Naive B cell (primary cell): ENCODE results near the gene KRTAP5-3. TPM values are rescaled to one million over a fixed set of nuclear protein-coding genes. Genes with fewer than 3 reads are reported as not detected.
"Not testable (repeated sequence)": the region's sequence is repeated elsewhere in the genome, so short reads cannot be mapped to it uniquely, and the experiment has no call there.

ENCODE experiments used
- ATAC-seq, 2 donors: fragments of 150-1000 bp; cut with Tn5 transposase; 2 replicates each; pipeline ENCODE4 v1.10.0; 2021; ENCODE audit warnings: low read depth in 2 of 2, mild to moderate bottlenecking in 2 of 2, moderate library complexity in 2 of 2
- DNase-seq: peaks from one replicate; pipeline ENCODE4 v3.0.0; 2022
- H3K27ac Mint-ChIP-seq, 6 donors: one replicate each; pipeline ENCODE4 v1.8.0; 2020 to 2022; ENCODE audit warnings: mild to moderate bottlenecking in 6 of 6, mixed read lengths in 6 of 6, moderate library complexity in 5 of 6, inconsistent platforms in 2 of 6
- H3K27me3 Mint-ChIP-seq, 3 donors: one replicate each; pipeline ENCODE4 v1.8.0; 2021 to 2022; ENCODE audit warnings: mixed read lengths in 3 of 3, mild to moderate bottlenecking in 1 of 3
- H3K36me3 Mint-ChIP-seq, 2 donors: one replicate each; pipeline ENCODE4 v1.8.0; 2020 to 2022; ENCODE audit warnings: mixed read lengths in 2 of 2, inconsistent platforms in 1 of 2, mild to moderate bottlenecking in 1 of 2
- H3K4me1 Mint-ChIP-seq, 3 donors: one replicate each; pipeline ENCODE4 v1.8.0; 2020 to 2022; ENCODE audit warnings: mixed read lengths in 3 of 3, inconsistent platforms in 1 of 3, mild to moderate bottlenecking in 1 of 3, moderate library complexity in 1 of 3
- H3K4me3 Mint-ChIP-seq, 8 donors: one replicate each; pipeline ENCODE4 v1.8.0; 2020 to 2022; ENCODE audit warnings: mild to moderate bottlenecking in 8 of 8, mixed read lengths in 8 of 8, moderate library complexity in 8 of 8, inconsistent platforms in 2 of 8
- H3K9me3 Mint-ChIP-seq, 7 donors: one replicate each; pipeline ENCODE4 v1.8.0; 2020 to 2022; ENCODE audit warnings: mixed read lengths in 7 of 7, mild to moderate bottlenecking in 5 of 7, inconsistent platforms in 2 of 7, moderate library complexity in 1 of 7
- polyA plus RNA-seq, 6 donors: library from polyadenylated mRNA; unstranded; fragments of 300-500 nt; fragmentation: Illumina TruSeq; gene quantifications; one replicate each; pipeline ENCODE4 v1.2.3, GENCODE V29; 2021; ENCODE audit warnings: low read depth in 6 of 6

Gene KRTAP5-3
- polyA plus RNA-seq, 6 donors from 2014 or later, result not detected

DNA sequence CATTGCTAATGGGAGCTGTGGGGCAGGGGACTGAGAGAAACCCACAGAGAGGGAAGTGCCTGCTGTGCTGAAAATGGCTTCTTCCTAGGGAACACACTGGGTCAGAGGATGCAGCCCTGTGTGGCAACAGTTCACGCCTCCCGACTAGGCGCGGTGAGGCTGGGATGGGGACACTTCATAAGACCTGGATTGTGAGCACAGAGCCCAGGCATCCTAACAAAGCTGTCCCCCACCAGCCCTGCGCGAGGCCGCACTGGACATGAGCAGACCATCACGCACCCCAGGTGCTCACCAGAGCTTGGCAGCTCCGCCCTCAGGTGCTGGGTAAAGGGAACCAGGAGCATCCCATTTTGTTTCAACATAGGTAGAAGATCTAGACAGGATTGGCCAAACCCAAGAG lies 15.5 kb upstream of the KRTAP5-3 start:
- peaks cover 0 to 3% (median 0%) of the 10 kb centered on the region in 7 donors for H3K9me3 Mint-ChIP-seq
- DNase-seq (no peak), ATAC-seq (no peak)
- no peak overlapping the region for H3K27ac Mint-ChIP-seq
- H3K36me3 Mint-ChIP-seq, result no peaks in the 10 kb centered on the region
- H3K4me1 Mint-ChIP-seq, result peaks cover 0 to 3% (median under 1%) of the 10 kb centered on the region in 3 donors
- H3K4me3 Mint-ChIP-seq, result no peak overlapping the region
- H3K27me3 Mint-ChIP-seq, result peaks cover 26 to 54% (median 39%) of the 10 kb centered on the region in 3 donors

DNA sequence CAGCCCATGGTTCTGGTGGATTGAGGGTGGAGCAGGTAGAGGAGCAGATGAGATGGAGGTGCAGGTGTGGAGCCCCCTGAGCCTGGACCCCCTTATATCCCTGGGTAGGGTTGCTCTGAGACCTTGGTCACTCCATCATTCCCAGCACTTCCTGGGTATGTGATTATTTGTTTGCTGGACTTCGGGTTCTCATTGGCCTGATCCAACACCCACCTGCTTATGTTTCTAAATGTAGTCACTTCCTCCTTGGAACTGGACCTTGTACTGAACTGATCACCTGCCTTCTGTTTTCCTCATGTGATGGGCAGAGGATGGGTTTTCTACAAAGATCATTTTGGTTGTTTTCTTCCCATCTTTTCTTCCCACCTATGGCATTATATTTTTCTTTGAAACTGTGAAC lies 13.8 kb upstream of the KRTAP5-3 start, which contains the start of gene KRTAP5-4:
TSS of gene KRTAP5-4 (minus strand) at position 53 of the 400 bp plus-strand sequence. CDS start at position 8, 45 bp downstream.
- H3K4me1 Mint-ChIP-seq, result no peaks in the 10 kb centered on the region
- DNase-seq, result no peak
- ATAC-seq, result no peak
- H3K9me3 Mint-ChIP-seq, result peaks cover 0 to 5% (median 0%) of the 10 kb centered on the region in 7 donors
- peaks cover 24 to 56% (median 39%) of the 10 kb centered on the region in 3 donors for H3K27me3 Mint-ChIP-seq
- no peaks in the 10 kb centered on the region for H3K36me3 Mint-ChIP-seq
- H3K27ac Mint-ChIP-seq, result peak within 1 kb of the TSS in 1 of 6 donors; percentile 64
- no peak within 1 kb of the TSS for H3K4me3 Mint-ChIP-seq

DNA sequence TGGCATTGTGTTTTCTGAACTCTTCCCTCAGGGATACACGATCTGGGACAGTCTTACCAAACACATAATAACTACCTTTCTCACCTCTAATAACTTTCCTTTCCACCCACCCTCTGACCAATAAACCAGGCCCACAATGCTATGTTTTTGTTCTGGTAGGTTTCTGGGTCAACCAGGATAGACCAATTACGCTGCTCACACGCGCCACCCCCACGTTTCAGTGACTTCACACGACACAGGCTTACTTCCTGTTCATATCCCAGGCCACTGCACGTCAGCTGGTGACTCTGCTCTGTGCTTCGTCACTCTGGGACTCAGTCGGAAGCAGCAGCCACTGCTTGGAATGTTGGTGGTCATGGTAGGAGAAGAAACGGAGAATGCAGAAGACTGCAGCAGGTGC lies 11.2 kb upstream of the KRTAP5-3 start:
- no peak overlapping the region for H3K27ac Mint-ChIP-seq
- H3K36me3 Mint-ChIP-seq, result no peaks in the 10 kb centered on the region

DNA sequence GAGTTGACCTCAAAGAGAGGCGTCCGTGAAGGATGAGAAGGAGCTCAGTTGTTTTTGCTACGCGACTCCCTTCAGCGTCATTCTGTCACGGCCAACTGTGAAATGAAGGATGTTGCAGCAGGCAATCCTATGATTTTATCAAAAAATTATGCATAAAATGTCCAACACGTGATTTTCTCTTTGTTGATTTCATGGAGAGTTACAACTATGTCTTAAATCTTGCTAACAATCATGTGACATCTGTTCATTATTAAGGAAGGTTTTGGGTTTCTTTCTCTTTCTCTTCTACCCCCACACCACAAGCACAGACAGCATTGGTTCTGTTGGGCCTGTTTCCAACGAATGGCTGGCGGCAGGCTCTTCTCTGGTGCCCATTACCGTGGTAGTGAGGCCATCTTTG lies 10.0 kb upstream of the KRTAP5-3 start:
- H3K27ac Mint-ChIP-seq, result no peak overlapping the region
- H3K4me3 Mint-ChIP-seq, result peak overlapping the region in 1 of 8 donors; percentile 13
- H3K4me1 Mint-ChIP-seq, result no peaks in the 10 kb centered on the region
- no peak for DNase-seq
- no peak for ATAC-seq
- no peaks in the 10 kb centered on the region for H3K36me3 Mint-ChIP-seq
- H3K9me3 Mint-ChIP-seq, result peaks cover 0 to 5% (median 0%) of the 10 kb centered on the region in 7 donors
- H3K27me3 Mint-ChIP-seq, result peaks cover 32 to 67% (median 43%) of the 10 kb centered on the region in 3 donors

More for the DNA sequence above, 11.2 kb upstream of the KRTAP5-3 start:
- DNase-seq (no peak), ATAC-seq (peak in 1 of 2 donors; percentile 32)
- Mint-ChIP-seq H3K9me3 (peaks cover 0 to 5% (median 0%) of the 10 kb centered on the region in 7 donors), H3K4me3 (no peak overlapping the region), H3K27me3 (peaks cover 33 to 58% (median 38%) of the 10 kb centered on the region in 3 donors), H3K4me1 (no peaks in the 10 kb centered on the region)

DNA sequence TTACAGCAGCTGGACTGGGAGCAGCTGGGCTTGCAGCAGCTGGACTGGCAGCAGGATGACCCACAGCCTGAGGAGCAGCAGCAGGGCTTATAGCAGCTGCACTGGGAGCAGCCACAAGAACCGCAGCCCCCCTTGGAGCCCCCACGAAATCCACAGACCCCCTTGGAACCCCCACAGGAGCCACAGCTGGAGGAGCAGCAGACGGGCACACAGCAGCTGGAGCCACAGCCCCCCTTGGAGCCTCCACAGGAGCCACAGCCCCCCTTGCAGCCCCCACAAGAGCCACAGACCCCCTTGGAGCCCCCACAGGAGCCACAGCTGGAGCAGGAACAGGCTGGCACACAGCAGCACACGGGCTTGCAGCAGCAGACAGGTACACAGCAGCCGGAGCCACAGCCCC lies 362 bp downstream of the KRTAP5-3 start:
- peak overlapping the region in 1 of 6 donors; percentile 14 for H3K27ac Mint-ChIP-seq
- DNase-seq, ATAC-seq, H3K36me3 Mint-ChIP-seq, H3K4me1 Mint-ChIP-seq, H3K4me3 Mint-ChIP-seq, H3K9me3 Mint-ChIP-seq: not testable (repeated sequence)
- peaks cover 23 to 32% (median 25%) of the 10 kb centered on the region in 3 donors for H3K27me3 Mint-ChIP-seq

DNA sequence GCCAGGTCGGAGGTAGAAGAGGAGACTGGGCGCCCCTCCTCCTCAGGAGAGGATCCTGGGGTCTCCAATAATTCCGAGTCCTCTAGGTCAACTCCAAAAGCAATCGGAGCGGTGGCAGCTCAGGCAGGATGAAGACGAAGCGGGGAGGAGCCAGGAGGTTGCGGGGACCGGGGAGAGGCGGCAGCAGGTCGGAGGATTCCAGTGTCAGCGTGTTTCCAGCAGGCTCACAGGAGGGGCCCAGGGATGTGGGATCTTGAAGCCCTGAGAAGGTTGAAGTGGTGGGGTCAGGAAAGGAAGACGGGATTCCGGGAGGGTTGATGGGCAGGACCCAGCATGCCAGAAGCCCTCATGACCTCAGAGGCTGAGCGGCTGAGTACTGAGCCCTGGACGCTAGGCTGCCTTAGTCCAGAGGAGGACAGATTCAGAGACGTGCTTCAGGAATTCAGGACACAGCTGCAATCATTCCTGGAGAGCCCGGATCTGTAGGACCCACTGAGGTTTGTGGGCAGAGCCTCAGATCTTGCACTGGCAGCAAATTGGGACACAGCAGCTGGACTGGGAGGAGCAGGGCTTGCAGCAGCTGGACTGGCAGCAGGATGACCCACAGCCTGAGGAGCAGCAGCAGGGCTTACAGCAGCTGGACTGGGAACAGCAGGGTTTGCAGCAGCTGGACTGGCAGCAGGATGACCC lies 962 bp downstream of the KRTAP5-3 start:
- H3K27me3 Mint-ChIP-seq, result peaks cover 23 to 32% (median 25%) of the 10 kb centered on the region in 3 donors
- not testable (repeated sequence) for H3K36me3 Mint-ChIP-seq, DNase-seq, H3K4me1 Mint-ChIP-seq, H3K9me3 Mint-ChIP-seq, H3K4me3 Mint-ChIP-seq, ATAC-seq, H3K27ac Mint-ChIP-seq

DNA sequence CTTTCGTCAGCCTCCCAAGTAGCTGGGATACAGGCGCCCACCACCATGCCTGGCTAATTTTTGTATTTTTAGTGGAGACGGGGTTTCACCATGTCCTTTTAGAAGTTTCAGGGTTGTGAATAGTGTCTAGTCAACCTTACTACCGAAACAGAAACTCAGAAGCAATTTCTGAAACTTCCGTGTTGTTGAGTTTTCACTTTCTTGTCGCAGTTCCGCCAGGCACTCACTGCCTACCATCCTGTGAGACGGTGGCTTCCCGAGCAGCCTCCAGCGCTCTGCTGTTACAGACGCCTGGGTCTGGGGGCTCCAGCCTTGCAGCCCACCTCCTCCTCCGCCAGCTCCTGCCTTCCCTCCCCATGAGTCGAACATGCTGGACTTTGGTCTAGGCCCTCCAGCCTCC lies 2.3 kb downstream of the KRTAP5-3 start:
- DNase-seq (peak; percentile 5), ATAC-seq (peak; percentile 56 to 87)
- H3K27me3 Mint-ChIP-seq, result peaks cover 29 to 32% (median 32%) of the 10 kb centered on the region in 3 donors
- H3K4me1 Mint-ChIP-seq, H3K9me3 Mint-ChIP-seq, H3K36me3 Mint-ChIP-seq: not testable (repeated sequence)
- H3K27ac Mint-ChIP-seq, result peak overlapping the region in 3 of 6 donors; percentile 6 to 78 (median 62)
- peak overlapping the region in 1 of 8 donors; percentile 30 for H3K4me3 Mint-ChIP-seq

DNA sequence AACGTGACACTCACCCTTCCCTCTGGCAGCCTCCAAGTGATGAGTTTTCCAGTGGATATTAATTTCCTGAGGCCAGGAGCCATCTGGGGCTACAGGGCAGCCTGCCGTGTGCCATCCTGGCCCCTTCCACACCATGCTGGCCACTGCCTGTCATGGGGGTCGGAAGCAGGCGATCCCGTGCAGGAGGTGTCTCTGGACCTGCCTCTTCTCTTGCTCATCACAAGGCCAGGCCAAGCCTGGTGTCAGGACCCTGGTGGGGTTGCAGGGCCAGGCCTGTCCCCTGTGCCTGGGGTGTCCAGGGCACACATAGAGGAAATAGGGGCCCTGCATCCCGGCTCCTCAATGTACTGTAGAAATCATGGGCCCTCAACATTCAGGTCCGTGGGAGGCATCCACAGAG lies 3.6 kb downstream of the KRTAP5-3 start:
- no peak for ATAC-seq
- DNase-seq, result no peak
- Mint-ChIP-seq H3K27ac (no peak overlapping the region), H3K4me3 (no peak overlapping the region), H3K9me3 (no peaks in the 10 kb centered on the region), H3K4me1 (peaks cover 0 to 4% (median 0%) of the 10 kb centered on the region in 3 donors), H3K27me3 (peaks cover 28 to 36% (median 31%) of the 10 kb centered on the region in 3 donors), H3K36me3 (no peaks in the 10 kb centered on the region)

DNA sequence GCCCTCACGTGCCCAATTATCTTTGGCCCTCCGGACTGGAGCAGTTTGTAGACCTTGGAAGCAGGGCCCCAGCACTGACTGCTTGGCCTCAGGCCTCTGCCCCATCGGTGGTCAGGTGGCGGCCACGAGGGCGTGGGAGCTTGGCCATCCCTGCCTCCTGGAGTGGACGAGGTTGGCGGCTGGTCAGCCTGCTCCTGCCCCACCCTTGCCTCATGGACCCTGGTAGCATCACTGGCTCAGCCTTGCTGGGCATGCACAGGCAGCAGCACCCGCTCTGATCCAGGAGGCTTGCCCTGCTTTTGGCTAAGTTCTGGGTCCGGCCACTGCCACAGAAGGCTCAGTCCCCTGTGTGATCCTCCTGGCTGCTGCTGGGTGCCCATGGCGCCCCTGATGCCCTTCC lies 4.1 kb downstream of the KRTAP5-3 start:
- no peak overlapping the region for H3K27ac Mint-ChIP-seq
- no peak for ATAC-seq
- H3K9me3 Mint-ChIP-seq, result no peaks in the 10 kb centered on the region
- no peak for DNase-seq
- peaks cover 26 to 39% (median 31%) of the 10 kb centered on the region in 3 donors for H3K27me3 Mint-ChIP-seq
- H3K4me3 Mint-ChIP-seq, result no peak overlapping the region
- no peaks in the 10 kb centered on the region for H3K36me3 Mint-ChIP-seq
- H3K4me1 Mint-ChIP-seq, result peaks cover 0 to 4% (median 0%) of the 10 kb centered on the region in 3 donors

DNA sequence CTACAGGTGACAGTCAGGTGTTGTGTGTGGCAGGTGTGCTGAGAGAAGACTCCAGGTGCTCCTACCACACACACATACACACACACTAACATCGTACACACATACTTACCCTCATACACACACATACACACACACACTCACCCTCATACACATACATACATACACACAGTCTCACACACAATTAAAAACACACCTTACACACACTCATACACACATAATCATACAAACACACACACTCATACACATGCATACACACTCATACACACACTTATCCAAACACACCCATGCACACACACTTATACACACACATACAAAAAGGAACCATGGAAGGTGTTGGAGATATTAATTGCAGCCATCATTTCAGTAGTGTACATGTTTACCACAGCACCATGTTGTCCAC lies 4.6 kb downstream of the KRTAP5-3 start:
- ATAC-seq (no peak), DNase-seq (no peak)
- no peaks in the 10 kb centered on the region for H3K36me3 Mint-ChIP-seq
- H3K4me1 Mint-ChIP-seq, result peaks cover 0 to 4% (median 0%) of the 10 kb centered on the region in 3 donors
- H3K4me3 Mint-ChIP-seq, result peak overlapping the region in 1 of 8 donors; percentile 2
- no peak overlapping the region for H3K27ac Mint-ChIP-seq
- no peaks in the 10 kb centered on the region for H3K9me3 Mint-ChIP-seq
- peaks cover 27 to 40% (median 31%) of the 10 kb centered on the region in 3 donors for H3K27me3 Mint-ChIP-seq

DNA sequence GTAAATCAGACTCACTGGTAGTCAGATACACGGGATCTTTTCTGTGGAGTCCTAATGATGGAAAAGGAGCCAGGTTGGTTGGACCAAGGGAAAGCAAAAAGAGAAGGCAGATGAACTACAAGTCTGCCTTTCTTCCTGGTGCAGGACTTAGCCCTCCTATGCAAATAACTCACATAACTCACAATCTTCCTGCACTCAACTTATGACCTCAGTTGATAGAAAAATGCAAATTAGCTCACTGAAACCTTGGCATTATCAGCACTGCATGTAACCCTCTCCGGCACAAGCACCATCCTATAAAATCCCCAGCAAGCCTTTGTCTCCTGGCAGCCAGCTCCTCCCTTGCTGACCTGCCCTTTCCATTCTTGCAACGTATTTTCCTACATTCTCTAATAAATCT lies 6.6 kb downstream of the KRTAP5-3 start:
- ATAC-seq, result peak in 1 of 2 donors; percentile 66
- DNase-seq, H3K4me1 Mint-ChIP-seq, H3K27ac Mint-ChIP-seq, H3K4me3 Mint-ChIP-seq, H3K36me3 Mint-ChIP-seq, H3K9me3 Mint-ChIP-seq: not testable (repeated sequence)
- peaks cover 34 to 42% (median 37%) of the 10 kb centered on the region in 3 donors for H3K27me3 Mint-ChIP-seq

DNA sequence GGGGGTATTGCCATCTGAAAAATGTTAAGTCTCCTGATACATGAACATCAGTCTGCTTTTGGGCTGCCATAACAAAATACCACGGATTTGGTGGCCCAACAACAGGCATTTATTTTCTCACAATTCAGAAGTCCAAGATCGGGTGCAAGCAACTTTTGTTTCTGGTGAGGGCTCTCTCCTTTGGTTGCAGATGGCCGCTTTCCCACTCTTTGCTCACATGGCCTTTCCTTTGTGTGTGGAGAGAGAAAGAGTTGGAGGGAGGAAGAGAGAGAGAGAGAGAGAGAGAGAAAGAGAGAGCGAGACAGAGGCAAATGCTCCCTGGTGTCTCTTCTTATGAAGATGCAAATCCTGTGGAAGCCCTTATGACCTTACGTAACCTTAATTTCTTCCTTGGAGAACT lies 7.6 kb downstream of the KRTAP5-3 start:
- DNase-seq (no peak), ATAC-seq (no peak)
- Mint-ChIP-seq H3K36me3 (no peaks in the 10 kb centered on the region), H3K4me3 (no peak overlapping the region), H3K27me3 (peaks cover 37 to 49% (median 41%) of the 10 kb centered on the region in 3 donors), H3K9me3 (peaks cover 0 to 2% (median 0%) of the 10 kb centered on the region in 7 donors), H3K27ac (no peak overlapping the region), H3K4me1 (peaks cover 0 to 2% (median 0%) of the 10 kb centered on the region in 3 donors)

DNA sequence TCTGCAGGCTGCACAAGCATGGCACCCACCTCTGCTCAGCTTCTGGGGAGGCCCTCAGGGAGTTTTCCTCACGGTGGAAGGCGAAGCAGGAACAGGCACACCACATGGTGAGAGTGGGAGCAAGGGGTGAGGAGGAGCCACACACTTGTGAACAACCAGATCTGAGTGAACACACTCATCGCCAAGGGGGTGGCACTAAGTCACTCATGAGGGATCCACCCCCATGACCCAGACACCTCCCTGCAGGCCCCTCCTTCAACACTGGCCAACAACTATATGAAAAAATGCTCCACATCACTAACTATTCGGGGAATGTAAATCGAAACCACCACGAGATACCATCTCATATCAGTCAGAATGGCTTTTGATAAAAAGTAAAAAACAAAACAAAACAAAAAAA lies 9.4 kb downstream of the KRTAP5-3 start:
- peaks cover 51 to 54% (median 51%) of the 10 kb centered on the region in 3 donors for H3K27me3 Mint-ChIP-seq
- H3K4me3 Mint-ChIP-seq, result no peak overlapping the region
- peaks cover 0 to 2% (median 0%) of the 10 kb centered on the region in 7 donors for H3K9me3 Mint-ChIP-seq
- H3K27ac Mint-ChIP-seq, result peak overlapping the region in 1 of 6 donors; percentile 67
- peaks cover 0 to 6% (median 3%) of the 10 kb centered on the region in 3 donors for H3K4me1 Mint-ChIP-seq
- H3K36me3 Mint-ChIP-seq, result no peaks in the 10 kb centered on the region
- DNase-seq, result no peak
- ATAC-seq, result no peak

DNA sequence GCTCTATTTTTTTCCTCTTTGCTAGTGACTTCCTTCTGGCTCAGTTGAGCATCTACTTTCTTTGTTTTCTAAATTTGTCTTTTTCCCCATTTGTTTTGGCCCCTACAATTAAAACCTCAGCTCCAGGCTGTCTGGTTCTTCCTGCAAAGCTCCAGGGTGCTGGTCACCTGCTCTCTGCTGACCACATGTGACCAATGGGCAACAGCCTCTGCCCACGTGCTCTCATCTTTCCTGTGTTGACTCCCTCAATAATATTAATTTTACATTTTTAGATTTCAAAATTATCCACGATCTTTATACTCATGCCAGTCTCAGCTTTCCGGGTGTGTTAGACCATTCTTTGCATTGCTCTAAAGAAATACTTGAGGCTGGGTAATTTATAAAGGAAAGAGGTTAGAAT lies 9.9 kb downstream of the KRTAP5-3 start:
- ATAC-seq, H3K4me1 Mint-ChIP-seq, H3K4me3 Mint-ChIP-seq, H3K36me3 Mint-ChIP-seq, DNase-seq, H3K27ac Mint-ChIP-seq, H3K9me3 Mint-ChIP-seq: not testable (repeated sequence)
- H3K27me3 Mint-ChIP-seq, result peaks cover 51 to 55% (median 51%) of the 10 kb centered on the region in 3 donors
